Activated T-cell treated with anti-CD3 and anti-CD28 coated beads for 24 hours (primary cell): ENCODE measurements around the gene PHACTR1.
A peak's percentile ranks its signal among the peaks of the same experiment; 100 is the strongest.

Source experiments
- DNase-seq: peaks from one replicate; pipeline ENCODE4 v3.0.0-alpha.2; 2020; ENCODE audit warnings: low read depth

Gene PHACTR1

DNA sequence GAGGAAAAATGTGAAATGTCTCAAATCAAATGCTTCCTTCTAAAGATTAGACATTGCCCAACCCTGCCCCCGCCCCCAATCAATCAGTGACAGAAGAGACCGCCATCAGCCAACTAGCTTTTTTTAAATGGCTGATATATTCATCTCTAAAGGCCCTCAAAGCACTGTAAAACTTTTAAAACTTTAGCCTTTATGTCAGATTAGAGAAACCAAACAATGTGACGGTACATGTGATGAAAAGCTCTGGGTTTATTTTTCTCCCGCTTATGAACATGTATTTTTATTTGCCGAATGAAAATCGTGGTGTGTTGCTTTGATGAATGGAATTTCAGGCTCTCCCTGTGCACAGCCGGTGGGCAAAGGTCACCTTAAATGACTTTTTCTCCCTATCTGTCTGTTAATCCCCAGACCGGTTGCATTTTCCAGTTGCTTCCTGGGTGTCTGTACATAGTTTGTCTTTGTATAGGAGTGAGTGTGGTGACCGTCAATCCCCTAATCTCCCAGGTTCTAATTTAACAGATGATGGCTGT lies 573.3 kb downstream of the PHACTR1 start:
- DNase-seq, result no peak

DNA sequence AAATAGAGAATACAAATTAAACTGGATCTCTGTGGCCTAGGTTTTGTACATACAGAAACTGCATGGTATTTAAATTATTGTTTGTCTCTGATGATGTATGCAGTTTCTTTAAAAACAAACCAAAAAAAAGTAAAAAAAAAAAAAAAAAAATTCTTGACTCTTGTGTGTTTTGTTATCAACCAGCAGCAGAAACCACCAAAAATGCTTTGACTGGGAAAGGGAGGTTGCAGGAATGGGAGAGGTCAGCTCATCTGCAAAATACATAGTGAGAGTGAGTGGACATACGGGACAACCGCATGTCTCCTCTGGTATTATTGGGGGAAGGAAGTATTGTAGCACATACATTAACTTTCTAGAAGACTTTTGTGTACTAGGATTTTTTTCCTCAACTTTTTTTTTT lies 573.8 kb downstream of the PHACTR1 start:
- DNase-seq, result no peak

DNA sequence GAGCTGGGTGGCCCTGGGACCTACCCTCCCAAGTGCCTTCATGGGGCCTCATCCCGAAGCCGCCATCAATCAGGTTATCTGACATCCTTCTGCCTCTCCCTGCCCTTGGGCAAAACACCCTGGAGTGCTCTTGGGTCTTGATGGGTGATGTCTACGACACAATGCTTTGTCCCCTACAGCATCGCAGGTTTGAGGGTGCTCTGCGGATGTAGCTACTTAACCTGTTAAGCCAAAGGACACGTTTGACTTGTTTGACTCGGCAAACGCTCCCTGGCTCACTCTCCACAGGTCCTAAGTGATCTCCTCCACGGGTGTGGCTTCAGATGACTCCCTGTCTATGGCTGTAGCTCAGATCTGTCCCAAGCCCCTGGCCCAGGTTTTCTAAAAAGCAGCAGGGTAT lies 576.2 kb downstream of the PHACTR1 start:
- DNase-seq, result no peak

DNA sequence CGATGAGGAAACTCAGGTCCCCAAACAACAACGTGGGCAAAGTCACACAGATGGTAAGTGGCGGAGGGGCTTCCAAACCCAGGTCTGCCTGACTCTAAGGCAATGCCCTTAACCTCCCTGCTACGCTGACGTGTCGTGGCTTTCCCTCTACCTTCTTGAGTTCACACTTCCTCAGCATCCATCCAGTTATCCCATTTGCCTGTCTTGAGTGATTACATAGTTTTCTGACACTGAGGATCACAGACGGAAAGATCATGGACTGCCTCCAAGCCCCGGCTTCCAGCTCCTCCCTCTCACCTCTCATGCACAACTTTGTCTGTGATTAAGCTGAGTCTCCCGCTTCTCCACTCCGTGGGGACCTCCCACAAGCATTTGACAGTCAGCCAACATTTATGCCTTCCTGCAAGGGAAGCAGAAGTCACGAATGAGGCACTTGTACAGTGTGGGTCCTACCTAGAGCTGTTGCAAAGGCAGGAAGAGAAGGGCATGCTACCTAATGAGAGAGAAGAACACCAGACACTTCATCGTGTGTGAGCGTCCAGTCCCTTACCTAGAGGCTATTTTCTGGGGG lies 578.0 kb downstream of the PHACTR1 start:
- no peak for DNase-seq

DNA sequence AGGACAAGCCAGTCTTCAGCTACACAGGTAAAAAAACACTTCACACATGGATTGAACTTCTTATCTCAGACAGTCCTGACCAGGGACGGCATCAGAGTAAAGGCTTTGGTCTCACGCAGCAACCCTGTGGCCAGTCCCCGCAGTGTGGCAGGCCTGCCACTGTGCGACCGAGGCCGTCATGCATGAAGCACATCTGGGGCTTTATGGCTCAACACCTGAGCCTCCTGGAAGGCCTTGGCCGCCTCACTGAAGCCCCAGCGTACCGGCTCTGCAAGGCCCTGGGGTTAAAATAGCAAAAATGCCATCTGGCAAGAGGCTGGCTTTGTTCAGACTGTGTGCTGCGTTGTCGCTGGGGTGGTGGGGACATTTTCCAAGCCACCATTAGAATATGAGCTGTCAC lies 579.0 kb downstream of the PHACTR1 start:
- DNase-seq, result no peak

DNA sequence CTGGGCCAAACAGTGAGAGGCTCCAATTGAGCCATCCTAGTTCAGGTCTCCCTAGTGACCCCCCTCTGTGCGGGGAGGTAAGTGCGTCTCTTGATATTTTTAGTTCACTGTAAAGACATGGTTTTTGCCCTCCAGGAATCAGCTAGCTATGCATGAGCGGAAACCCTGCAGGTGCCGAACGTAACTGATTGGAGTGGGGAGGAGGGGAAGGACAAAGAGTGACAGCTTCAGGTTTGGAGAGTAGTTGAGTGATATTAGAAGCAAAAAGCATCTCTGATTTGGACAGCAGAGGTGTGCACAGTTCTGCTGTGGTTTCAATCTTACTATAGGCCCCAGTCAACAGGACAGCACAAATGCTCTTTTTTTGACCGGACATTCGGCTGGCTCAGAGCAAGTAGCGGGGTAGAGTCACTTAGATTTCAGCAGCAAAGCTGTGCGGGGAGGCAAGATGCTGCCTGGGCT lies 580.0 kb downstream of the PHACTR1 start:
- no peak for DNase-seq

DNA sequence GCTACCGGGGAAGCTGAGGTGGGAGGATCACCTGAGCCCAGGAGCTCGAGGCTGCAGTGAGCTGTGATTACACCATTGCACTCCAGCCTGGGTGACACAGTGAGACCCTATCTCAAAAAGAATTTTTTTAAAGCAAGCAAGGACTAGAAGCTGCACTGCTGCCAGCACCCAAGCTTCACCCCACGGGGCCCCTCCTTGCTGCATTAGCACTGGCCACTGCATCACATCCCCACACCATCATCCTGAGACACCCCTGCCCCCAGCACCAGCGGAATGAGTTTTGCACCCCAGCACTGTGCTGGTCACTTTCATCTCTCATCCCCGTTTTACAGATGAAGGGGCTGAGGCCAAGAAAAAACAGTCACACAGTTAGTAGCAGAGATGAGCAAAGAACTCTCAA lies 580.8 kb downstream of the PHACTR1 start:
- DNase-seq, result no peak

DNA sequence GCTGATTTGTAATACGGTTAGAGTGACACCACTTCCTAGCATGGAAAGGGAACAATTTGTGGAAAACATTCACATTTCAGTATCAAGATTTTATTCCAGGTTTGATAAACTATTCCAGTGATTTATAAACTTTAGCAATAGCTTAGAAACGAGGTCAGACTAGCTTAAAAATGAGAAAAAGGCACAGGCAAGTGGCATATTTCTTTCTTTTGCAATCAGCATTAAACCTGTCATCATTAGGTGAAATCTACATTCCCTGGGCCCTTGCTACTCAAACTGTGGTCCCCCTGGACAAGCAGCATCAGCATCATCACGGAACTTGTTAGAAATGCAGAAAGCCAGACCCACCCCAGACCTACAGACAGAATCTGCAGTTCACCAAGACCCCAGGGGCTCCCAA lies 581.9 kb downstream of the PHACTR1 start:
- no peak for DNase-seq

DNA sequence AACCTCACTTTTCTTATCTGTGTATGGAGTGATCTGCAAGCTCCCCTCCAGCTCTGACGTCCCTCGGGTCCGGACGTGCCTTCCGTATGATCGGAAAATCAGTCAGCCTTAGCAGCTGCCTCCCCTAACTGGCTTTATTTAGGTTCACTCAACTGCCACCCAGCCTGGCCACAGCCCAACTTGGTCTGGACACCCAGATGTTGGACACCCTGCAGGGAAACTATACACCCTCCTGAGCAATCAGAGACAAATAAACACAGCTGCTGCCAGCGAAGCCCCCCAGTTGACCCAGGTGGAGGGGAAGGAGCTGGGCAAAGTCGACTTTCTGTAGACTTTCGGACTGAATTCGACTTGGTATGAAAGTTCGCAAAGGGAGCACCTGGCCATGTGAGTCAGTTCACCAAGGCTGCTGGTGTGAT lies 582.8 kb downstream of the PHACTR1 start:
- no peak for DNase-seq

DNA sequence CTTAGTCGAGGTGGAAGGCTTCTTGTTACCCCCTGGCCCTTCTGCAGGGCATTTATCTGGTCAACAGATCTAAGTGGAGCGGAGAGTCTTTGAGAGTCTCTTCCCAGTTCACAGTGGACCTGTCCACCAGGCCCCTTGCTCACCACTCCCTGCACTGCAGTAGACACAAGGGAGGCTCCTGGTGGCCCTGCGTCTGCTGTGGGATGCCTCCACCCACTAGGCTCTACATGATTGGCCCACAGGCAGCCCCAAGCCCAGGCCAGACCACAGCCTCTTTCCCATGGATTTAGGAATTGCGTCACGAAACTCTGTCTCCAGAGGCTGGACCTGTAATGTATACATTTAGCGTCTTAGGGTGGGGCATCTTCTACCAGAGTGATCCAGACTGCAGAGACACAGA lies 583.4 kb downstream of the PHACTR1 start:
- DNase-seq, result no peak

DNA sequence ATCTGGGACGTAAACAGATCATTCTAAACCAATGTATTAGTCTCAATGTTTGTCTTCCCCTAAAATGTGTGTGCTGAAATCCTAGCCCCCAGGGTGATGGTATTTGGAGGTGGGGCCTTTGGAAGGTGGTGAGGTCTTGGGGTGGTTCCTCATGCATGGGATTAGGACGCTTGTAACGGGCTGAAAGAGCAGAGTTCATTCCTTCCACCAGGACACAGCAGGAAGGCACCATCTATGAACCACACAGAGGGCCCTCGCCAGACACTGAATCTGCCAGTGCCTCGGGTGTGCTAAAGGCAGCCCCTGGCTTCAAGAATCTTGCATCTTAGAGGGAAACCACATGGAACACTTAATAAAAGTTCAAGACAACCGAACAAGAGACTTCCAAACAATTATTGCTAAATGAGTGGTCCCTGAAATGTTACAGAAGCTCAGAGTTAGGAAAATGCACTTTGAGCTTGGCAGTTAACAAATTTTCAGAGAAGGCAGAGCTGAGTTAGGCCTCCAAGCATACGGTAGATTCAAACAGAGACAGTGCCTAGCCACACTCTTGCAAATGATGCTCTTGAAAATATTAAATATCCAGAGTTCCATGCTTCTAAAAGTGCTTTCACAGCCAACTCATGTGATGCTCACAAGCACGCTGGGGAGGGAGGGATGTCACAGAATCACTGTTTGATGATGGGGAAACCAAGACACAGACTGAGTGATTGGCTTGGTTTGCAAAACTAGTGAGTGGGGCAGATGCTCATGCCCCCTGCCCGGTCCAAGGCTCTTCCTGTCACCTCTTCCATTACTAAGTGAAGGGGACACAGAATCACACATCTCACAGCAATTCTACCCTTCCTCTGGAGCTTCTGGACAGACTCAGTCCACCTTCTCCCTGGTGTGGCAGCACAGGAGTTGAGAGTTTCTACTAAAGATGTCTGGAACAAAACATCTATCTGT lies 584.4 kb downstream of the PHACTR1 start:
- no peak for DNase-seq

DNA sequence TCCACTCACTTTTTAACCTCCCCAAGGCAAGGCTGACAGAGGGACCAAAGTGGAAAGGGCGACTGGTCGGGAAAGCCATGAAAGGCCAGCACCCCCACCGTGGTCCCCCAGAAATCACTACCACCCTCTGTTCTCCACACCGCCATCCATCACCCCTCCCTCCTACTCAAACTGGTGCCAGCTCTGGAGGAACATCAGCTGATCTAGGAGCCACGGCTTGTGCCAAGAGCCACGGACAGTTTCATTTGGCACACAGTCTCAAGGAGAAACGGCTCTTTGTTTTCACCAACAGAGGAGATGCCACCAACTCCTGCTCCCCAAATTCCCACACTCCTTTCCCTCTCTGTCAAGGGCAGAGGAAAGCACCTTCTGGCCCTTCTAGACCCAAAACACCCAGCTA lies 585.7 kb downstream of the PHACTR1 start:
- no peak for DNase-seq

DNA sequence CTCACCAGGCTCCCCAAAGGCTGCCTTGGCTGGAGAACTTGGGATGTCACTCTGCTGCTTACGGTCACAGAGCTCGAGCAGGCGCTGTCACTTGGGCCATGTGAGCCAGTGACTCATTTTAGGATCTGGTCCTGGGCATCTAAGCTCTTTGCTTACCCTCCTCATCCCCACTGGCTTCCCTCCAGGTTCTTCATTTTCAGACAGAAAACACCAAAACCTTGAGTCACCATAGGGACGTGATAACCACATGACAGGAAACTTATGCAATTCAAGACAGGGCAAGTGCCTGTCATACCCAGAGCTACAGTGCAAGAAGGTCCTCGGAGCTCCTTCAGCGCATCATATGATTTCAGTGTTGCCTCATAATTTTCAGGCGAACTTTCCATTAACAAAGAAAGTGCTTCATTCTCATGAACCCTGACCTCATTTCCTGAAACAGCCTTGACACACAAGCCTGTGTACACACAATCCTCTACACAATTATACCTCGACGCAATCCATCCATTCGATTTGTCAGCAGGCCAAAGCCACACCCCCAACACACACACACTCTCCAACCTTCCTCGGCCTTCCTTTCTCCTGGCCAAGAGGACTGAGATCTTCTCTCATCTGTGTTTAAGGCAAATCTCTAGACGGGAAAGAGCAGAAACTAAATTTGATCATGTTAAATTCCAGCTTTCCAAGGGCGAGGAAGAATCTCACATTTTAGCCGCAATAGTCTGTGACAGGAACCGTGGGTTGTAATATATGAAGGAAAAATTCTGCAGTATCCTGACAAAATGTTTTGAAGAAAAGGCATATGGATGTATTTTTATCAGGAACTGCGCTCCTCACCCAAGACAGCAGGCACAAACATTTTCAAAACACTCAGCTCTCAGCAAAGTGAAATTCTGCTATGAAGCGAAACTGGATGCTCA lies 586.4 kb downstream of the PHACTR1 start:
- peak; percentile 27 for DNase-seq

DNA sequence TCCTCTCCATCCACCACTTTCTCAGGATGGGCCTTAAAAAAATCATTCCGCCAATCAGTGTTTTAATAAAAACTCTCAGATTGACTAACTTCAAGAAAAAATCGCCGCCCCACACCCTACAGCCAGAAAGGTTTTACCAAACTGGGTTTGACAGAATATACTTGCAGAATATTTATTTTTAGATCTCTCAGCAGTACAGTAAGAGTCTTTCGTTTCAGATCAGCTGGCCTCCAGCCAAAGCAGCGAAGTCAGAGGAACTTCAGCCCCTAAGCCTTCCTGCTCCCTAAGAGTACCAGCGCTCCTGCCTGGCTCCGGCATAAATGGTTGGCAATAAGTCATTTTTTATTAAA lies 587.1 kb downstream of the PHACTR1 start:
- DNase-seq, result no peak

DNA sequence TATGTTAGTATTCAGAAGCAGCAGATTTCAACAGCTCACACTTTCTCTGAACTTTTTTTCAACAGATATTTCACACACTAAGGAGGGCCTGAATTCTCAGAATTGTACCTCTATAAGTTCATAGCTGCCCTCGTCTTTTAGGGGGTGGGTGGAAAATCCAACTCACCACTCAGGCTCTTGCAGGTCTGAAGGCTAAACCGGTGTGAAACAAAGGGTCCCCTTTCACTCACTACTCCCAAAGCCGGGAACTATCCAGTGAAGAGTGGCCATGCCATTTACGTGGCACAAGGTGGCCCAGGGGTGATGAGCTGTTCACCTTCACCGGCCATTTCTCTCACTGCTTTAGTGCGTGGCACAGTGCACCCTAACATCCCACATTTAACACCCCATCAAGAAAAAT lies 587.5 kb downstream of the PHACTR1 start:
- DNase-seq, result no peak

DNA sequence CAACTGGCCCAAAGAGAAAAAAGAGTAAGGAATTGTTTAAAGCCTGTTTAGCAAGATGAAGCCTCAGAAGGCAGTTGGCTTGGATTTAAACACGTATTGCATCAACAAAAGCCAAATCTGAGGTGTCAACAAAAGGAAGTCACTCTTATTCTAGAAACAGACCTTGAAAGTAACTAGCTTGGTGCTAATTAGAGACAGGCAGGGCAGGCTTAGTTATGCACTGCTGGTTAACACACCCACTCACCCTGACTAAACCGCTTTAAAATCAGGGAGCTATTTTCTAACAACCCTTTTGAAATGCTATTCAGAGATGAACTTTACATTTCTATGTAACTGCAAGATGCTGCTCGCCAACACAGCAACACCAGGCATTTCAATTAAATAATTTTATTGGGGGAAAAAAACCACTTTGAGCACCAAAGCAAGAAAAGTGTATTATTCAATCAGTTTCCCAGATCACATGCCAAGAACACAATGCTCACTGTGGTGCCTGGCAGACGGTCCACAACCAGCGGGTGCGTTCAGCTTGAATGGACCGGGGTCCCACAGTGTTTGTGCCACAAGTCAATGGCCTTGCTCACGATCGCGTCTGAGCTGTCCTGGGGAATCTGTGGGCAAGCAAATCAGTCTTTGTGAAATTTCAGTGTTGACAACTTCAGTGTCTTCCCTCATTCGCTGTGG lies 588.2 kb downstream of the PHACTR1 start:
- no peak for DNase-seq

DNA sequence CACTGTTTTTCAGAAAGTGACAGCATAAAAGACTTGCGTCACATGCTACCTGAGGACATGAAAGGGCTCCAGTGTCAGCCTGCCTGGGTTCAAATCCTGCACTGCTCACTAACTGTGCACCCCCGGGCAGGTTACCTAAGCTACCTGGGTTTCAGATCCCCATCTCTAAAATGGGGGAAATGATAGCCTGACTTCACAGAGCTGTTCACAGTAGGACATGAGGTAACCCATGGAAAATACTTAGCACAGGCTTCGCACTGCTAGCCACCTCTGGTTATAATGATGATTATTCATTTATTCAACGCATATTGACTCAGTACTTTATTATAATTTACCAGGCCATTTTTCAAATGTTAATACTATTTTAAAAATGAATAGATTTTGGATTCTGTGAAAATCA lies 588.7 kb downstream of the PHACTR1 start:
- DNase-seq, result no peak

DNA sequence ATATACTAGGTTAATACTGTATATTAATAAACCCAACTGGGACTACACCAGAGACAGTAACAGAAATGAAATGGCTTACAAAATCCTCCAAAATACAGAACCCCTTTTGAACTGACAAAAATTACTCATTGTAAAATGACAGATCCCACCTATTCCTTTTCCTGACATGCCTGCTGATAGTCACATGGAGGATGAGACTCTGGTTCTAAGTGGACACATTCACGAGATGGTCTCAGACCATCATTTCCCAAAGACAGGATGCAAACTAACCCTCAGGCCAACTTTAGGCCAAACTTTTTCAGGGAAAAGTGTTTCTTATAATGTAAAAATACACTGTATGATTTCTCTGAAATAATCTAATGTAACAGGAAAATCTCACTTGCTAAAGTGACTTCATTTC lies 589.2 kb downstream of the PHACTR1 start:
- no peak for DNase-seq

DNA sequence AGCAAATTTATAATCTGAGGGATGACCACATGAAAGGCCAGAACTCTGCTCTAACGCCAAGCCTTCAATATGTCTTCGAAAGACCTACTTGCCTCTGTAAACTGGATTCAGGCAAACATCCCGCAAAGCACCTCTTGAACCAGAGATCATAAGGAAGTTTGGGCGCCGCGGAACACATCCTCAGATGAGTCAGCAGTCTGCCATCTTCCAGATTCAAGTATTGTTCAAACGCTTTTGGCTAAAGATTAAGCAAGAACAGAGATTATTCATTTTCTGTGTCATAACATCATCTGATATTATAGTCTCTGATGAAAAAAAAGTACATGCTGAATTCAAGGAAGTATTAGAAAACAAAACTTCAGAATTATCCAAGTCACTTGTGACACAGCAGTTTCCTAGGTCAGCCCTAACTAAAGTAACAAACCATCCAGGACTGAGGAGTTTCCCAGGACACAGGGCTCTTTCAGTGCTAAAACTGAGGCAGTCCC lies 591.0 kb downstream of the PHACTR1 start:
- DNase-seq, result no peak

DNA sequence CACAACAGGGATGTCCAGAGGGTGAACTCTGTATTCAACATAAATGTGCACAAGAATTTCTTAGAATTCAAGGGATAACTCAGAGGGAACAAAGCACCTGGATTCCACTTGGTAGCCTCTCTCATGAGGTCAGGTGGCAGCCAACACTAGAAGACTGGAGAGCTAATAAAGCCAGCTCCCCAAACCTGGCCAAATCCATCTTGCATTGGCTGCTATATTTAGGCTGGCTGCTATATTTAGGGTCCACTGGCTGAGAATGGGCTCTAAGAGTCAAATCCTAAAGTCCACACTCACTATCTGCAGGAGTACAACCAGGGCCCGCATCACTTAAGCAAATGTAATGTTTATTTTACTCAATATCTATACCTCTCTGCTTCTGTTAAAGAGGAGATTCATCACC lies 591.8 kb downstream of the PHACTR1 start:
- DNase-seq, result no peak

DNA sequence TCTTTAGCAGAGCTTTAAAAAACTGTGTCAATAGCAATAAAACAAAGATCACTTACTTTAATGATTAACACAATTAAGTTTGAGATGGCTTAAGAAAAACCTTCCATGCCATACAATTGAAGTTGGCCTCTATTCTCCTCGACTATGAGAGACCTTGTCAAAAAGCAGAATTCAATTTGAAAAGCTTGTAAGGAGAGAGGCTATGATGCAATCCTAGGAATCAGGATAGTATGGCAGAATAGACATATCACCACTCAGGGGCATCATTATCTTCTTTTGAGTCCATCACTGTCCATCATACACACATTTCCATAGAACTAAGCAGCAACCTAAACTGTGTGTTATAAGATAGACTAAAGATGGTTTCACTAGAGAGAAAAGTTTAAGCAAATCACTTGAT lies 594.6 kb downstream of the PHACTR1 start:
- DNase-seq, result no peak

DNA sequence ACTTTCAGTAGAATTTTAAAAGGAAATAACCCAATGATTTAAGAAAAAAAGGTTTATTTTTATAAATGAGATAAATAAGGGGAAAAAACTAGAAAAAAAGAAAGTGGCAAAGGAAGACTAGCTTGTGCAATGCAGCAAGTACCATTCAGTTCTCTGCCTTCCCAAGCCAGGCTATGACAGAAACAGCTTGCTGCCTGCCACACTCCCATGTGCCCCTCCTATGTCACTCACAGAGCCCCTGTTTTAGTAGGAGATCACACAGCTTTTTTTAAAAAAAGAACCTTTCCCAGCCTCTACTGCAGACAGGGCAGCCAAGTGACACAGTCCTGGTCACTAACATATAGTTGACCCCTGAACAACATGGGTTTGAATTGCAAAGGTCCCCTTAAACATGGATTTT lies 598.2 kb downstream of the PHACTR1 start:
- no peak for DNase-seq
